Measurements from ENCODE around the gene CLEC4F.
"Not testable (repeated sequence)": the region's sequence is repeated elsewhere in the genome, so short reads cannot be mapped to it uniquely, and the experiment has no call there.

Gene CLEC4F

GRCh38 chr2:70823249-70823648, 2.9 kb upstream of the CLEC4F start:
- DNase-seq (ENCODE audit: insufficient read length) (no peak), FAIRE-seq (no peak)
- TF ChIP-seq POLR2A (IDR thresholded peaks at IDR 0.05; ENCODE audit: low read depth, low read length) (no peak), POLR2AphosphoS5 (IDR thresholded peaks at IDR 0.05; ENCODE audit: low read depth, low read length) (no peak), TAF1 (IDR thresholded peaks at IDR 0.05; ENCODE audit: borderline replicate concordance, low read depth, low read length) (no peak)

- FAIRE-seq: no peak
- no peak for DNase-seq (ENCODE audit: insufficient read length)
- no peak for TF ChIP-seq POLR2A (IDR thresholded peaks at IDR 0.05; ENCODE audit: low read depth, low read length)
- no peak for TF ChIP-seq TAF1 (IDR thresholded peaks at IDR 0.05; ENCODE audit: borderline replicate concordance, low read depth, low read length)
- no peak for TF ChIP-seq POLR2AphosphoS5 (IDR thresholded peaks at IDR 0.05; ENCODE audit: low read depth, low read length)
Observed at GRCh38 chr2:70822843-70823242, 2.4 kb upstream of the CLEC4F start.

GRCh38 chr2:70817284-70817954, 3.0 kb downstream of the CLEC4F start:
- TF ChIP-seq POLR2AphosphoS5 (IDR thresholded peaks at IDR 0.05; ENCODE audit: low read depth, low read length) (no peak), POLR2A (IDR thresholded peaks at IDR 0.05; ENCODE audit: low read depth, low read length) (no peak), TAF1 (IDR thresholded peaks at IDR 0.05; ENCODE audit: borderline replicate concordance, low read depth, low read length) (no peak)
- FAIRE-seq: no peak

GRCh38 chr2:70816726-70817125, 3.7 kb downstream of the CLEC4F start:
- FAIRE-seq (no peak), DNase-seq (ENCODE audit: insufficient read length) (no peak)
- no peak for TF ChIP-seq POLR2A (IDR thresholded peaks at IDR 0.05; ENCODE audit: low read depth, low read length)
- TF ChIP-seq TAF1 (IDR thresholded peaks at IDR 0.05; ENCODE audit: borderline replicate concordance, low read depth, low read length): no peak
- no peak for TF ChIP-seq POLR2AphosphoS5 (IDR thresholded peaks at IDR 0.05; ENCODE audit: low read depth, low read length)

More at GRCh38 chr2:70817284-70817954, 3.0 kb downstream of the CLEC4F start:
- DNase-seq (ENCODE audit: insufficient read length): no peak

GRCh38 chr2:70808983-70809958, 11.1 kb downstream of the CLEC4F start:
- TF ChIP-seq POLR2AphosphoS5 (IDR thresholded peaks at IDR 0.05; ENCODE audit: low read depth, low read length): no peak
- TF ChIP-seq TAF1 (IDR thresholded peaks at IDR 0.05; ENCODE audit: borderline replicate concordance, low read depth, low read length): no peak
- FAIRE-seq (no peak), DNase-seq (ENCODE audit: insufficient read length) (no peak)

- FAIRE-seq: no peak
- DNase-seq (ENCODE audit: insufficient read length): no peak
Observed at GRCh38 chr2:70807828-70808118, 12.6 kb downstream of the CLEC4F start.

GRCh38 chr2:70807102-70807827, 13.1 kb downstream of the CLEC4F start:
- no peak for FAIRE-seq

More at GRCh38 chr2:70807828-70808118, 12.6 kb downstream of the CLEC4F start:
- TF ChIP-seq POLR2AphosphoS5 (IDR thresholded peaks at IDR 0.05; ENCODE audit: low read depth, low read length): no peak
- TF ChIP-seq TAF1 (IDR thresholded peaks at IDR 0.05; ENCODE audit: borderline replicate concordance, low read depth, low read length): no peak
- no peak for TF ChIP-seq POLR2A (IDR thresholded peaks at IDR 0.05; ENCODE audit: low read depth, low read length)

GRCh38 chr2:70806620-70807019, 13.8 kb downstream of the CLEC4F start:
- FAIRE-seq (no peak), DNase-seq (ENCODE audit: insufficient read length) (no peak)
- TF ChIP-seq TAF1 (IDR thresholded peaks at IDR 0.05; ENCODE audit: borderline replicate concordance, low read depth, low read length) (no peak), POLR2A (IDR thresholded peaks at IDR 0.05; ENCODE audit: low read depth, low read length) (no peak), POLR2AphosphoS5 (IDR thresholded peaks at IDR 0.05; ENCODE audit: low read depth, low read length) (no peak)

More at GRCh38 chr2:70807102-70807827, 13.1 kb downstream of the CLEC4F start:
- DNase-seq (ENCODE audit: insufficient read length): no peak
- TF ChIP-seq POLR2AphosphoS5 (IDR thresholded peaks at IDR 0.05; ENCODE audit: low read depth, low read length): no peak
- no peak for TF ChIP-seq POLR2A (IDR thresholded peaks at IDR 0.05; ENCODE audit: low read depth, low read length)
- TF ChIP-seq TAF1 (IDR thresholded peaks at IDR 0.05; ENCODE audit: borderline replicate concordance, low read depth, low read length): no peak

GRCh38 chr2:70806013-70806412, 14.4 kb downstream of the CLEC4F start:
- DNase-seq (ENCODE audit: insufficient read length): no peak

GRCh38 chr2:70801607-70802263, 18.7 kb downstream of the CLEC4F start:
- TF ChIP-seq POLR2A (IDR thresholded peaks at IDR 0.05; ENCODE audit: low read depth, low read length): no peak
- DNase-seq (ENCODE audit: insufficient read length): no peak
- FAIRE-seq: no peak

More at GRCh38 chr2:70806013-70806412, 14.4 kb downstream of the CLEC4F start:
- TF ChIP-seq TAF1 (IDR thresholded peaks at IDR 0.05; ENCODE audit: borderline replicate concordance, low read depth, low read length): no peak
- TF ChIP-seq POLR2A (IDR thresholded peaks at IDR 0.05; ENCODE audit: low read depth, low read length): no peak
- no peak for TF ChIP-seq POLR2AphosphoS5 (IDR thresholded peaks at IDR 0.05; ENCODE audit: low read depth, low read length)
- no peak for FAIRE-seq

GRCh38 chr2:70799706-70800105, 20.7 kb downstream of the CLEC4F start:
- no peak for TF ChIP-seq POLR2A (IDR thresholded peaks at IDR 0.05; ENCODE audit: low read depth, low read length)
- no peak for TF ChIP-seq TAF1 (IDR thresholded peaks at IDR 0.05; ENCODE audit: borderline replicate concordance, low read depth, low read length)
- TF ChIP-seq POLR2AphosphoS5 (IDR thresholded peaks at IDR 0.05; ENCODE audit: low read depth, low read length): no peak
- FAIRE-seq (no peak), DNase-seq (ENCODE audit: insufficient read length) (no peak)

- not testable (repeated sequence) for FAIRE-seq; DNase-seq (ENCODE audit: insufficient read length)
Observed at GRCh38 chr2:70797996-70798395, 22.4 kb downstream of the CLEC4F start.

Data from GM12892 (cell line).